H1 (cell line): Measurements from ENCODE around the gene MACROH2A1. TPM values are rescaled to one million over a fixed set of nuclear protein-coding genes. Genes with fewer than 3 reads are reported as not detected.

Source experiments
- ASH2L ChIP-seq: fragments of 200-600, 300-600 bp; sonication (generic); IDR thresholded peaks from one replicate; pipeline ENCODE4 v1.7.1; 2017; ENCODE audit warnings: low read length
- RAD21 ChIP-seq, 2 experiments: IDR thresholded peaks in 1 of 2; conservative IDR thresholded peaks in 1 of 2; 2 replicates each; pipeline ENCODE4 v1.6.1; 2011; ENCODE audit warnings: low read depth in 2 of 2, low read length in 2 of 2, improper control_type of control experiment in 1 of 2, inconsistent platforms in 1 of 2, mild to moderate bottlenecking in 1 of 2, moderate library complexity in 1 of 2
- SIN3A ChIP-seq, 2 experiments: IDR thresholded peaks in 1 of 2; conservative IDR thresholded peaks in 1 of 2; 2 replicates each; pipeline ENCODE4 v1.6.1; 2011 to 2012; ENCODE audit warnings: low read length in 2 of 2, improper control_type of control experiment in 1 of 2, low read depth in 1 of 2, mild to moderate bottlenecking in 1 of 2
- SIRT6 ChIP-seq: IDR thresholded peaks from one replicate; pipeline ENCODE4 v1.7.1; 2012; ENCODE audit warnings: low read length, inconsistent platforms
- TCF12 ChIP-seq: IDR thresholded peaks from 2 replicates; pipeline ENCODE4 v1.6.1; 2011; ENCODE audit warnings: low read depth, mild to moderate bottlenecking, low read length
- TEAD4 ChIP-seq: IDR thresholded peaks from 2 replicates; pipeline ENCODE4 v1.6.1; 2012; ENCODE audit warnings: low read depth, low read length, inconsistent platforms, mixed read lengths
- YY1 ChIP-seq: IDR thresholded peaks from 2 replicates; pipeline ENCODE4 v1.6.1; 2011; ENCODE audit warnings: low read depth, mild to moderate bottlenecking, low read length
- polyA plus RNA-seq, 7 experiments: library from polyadenylated mRNA; depleted of rRNA in 3 of 7; stranded (reverse) in 5 of 7; unstranded in 2 of 7; fragments of >200 nt in 5 of 7; fragments of 200-250 nt in 2 of 7; gene quantifications; 1 replicate in 5 of 7; 2 replicates in 1 of 7; 4 replicates in 1 of 7; pipeline versions ENCODE4 v1.2.1 to v1.2.3, GENCODE V29; 2011 to 2013; ENCODE audit warnings: missing spikeins in 2 of 7, mixed read lengths in 2 of 7
- total RNA-seq: library from RNA; stranded (reverse); fragmentation: NEBNext Ultra II Directional; extraction: Animal tissue kit (Norgen Biotek cat#: 25700); gene quantifications from 2 replicates; pipeline ENCODE4 v1.2.1, GENCODE V29; 2021
- TF ChIP-seq, protein P1 (sequence below), 3 experiments: IDR thresholded peaks; 1 replicate in 2 of 3; 2 replicates in 1 of 3; pipeline versions ENCODE4 v1.5.1 to v1.6.1; 2011; ENCODE audit warnings: low read length in 3 of 3, mild to moderate bottlenecking in 3 of 3, inconsistent platforms in 2 of 3, low read depth in 1 of 3, moderate library complexity in 1 of 3; ENCODE audit not compliant: insufficient read depth in 1 of 3; ENCODE audit errors: control extremely low read depth in 1 of 3

MACROH2A1 gene
- total and polyA plus RNA-seq, 2 of the 8 experiments (the other 6 are each of a cell fraction or from before 2014, with no cell fraction given): 60.0 to 92.3 TPM

DNA sequence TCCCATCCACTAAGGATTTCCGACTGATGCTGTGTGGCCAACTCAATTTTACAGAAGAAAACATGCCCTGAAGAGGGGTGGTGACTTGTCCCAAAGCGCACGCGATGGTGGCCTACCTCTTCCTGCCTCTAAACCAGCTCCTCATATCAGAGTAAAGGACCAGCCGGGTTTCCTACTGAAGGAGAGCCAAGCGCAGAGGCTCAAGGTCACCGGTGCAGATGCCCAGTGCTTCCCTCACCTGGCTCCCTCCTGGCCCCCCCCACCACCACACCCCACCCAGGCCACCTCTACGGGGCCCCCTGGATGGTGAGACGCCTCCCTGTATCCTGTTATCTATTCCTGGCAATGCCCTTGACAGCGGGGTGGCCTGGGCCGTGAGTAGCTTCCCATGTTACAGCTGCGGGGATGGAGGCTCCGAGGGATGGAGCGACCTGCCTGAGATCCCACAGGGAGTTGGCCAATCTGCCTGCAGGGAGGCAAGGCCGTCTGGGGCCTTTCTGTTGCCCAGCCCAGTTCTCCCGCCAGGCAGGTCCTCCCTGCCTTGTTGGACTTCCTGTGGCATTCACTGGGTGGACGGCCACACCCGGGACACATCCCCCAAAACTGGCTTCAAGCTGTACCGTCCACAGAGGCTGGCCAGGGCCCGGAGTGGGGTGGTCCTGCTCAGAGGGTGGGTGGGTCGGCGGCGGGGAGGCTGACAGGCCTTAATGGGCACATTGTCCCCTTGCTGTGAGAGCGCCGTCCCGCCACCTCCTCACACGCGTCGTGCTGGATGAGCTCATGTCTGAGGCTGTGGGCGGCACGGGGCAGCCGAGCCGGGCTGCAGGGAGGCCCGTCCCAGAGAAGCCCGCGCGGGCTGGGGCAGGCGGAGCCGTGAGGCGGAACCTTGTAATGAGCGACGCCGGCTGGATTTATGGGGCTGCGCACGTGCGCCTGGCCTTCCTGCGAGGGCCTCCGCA is 72.5 kb downstream of the MACROH2A1 start (continued):
- TF ChIP-seq, protein P1, sequence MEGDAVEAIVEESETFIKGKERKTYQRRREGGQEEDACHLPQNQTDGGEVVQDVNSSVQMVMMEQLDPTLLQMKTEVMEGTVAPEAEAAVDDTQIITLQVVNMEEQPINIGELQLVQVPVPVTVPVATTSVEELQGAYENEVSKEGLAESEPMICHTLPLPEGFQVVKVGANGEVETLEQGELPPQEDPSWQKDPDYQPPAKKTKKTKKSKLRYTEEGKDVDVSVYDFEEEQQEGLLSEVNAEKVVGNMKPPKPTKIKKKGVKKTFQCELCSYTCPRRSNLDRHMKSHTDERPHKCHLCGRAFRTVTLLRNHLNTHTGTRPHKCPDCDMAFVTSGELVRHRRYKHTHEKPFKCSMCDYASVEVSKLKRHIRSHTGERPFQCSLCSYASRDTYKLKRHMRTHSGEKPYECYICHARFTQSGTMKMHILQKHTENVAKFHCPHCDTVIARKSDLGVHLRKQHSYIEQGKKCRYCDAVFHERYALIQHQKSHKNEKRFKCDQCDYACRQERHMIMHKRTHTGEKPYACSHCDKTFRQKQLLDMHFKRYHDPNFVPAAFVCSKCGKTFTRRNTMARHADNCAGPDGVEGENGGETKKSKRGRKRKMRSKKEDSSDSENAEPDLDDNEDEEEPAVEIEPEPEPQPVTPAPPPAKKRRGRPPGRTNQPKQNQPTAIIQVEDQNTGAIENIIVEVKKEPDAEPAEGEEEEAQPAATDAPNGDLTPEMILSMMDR (IDR thresholded peaks at IDR 0.05; ENCODE audit: control extremely low read depth in 1 of 3, insufficient read depth in 1 of 3, low read depth in 1 of 3, low read length in 3 of 3): no peak
- TF ChIP-seq RAD21 (IDR thresholded peaks at IDR 0.05 in 1 of 2, conservative IDR thresholded peaks at IDR 0.05 in 1 of 2; ENCODE audit: low read depth in 2 of 2, low read length in 2 of 2) (no peak), ASH2L (no peak), SIRT6 (no peak), TEAD4 (no peak), TCF12 (no peak), SIN3A (conservative IDR thresholded peaks at IDR 0.05 in 1 of 2, IDR thresholded peaks at IDR 0.05 in 1 of 2; ENCODE audit: low read depth in 1 of 2, low read length in 2 of 2) (no peak), YY1 (no peak)
- TF ChIP-seq, all 59 proteins: peak for 0
